ENCODE data around the gene JAKMIP1.

- TF ChIP-seq CTCF (conservative IDR thresholded peaks at IDR 0.05; ENCODE audit: low read length) (no peak), EZH2phosphoT487 (IDR thresholded peaks at IDR 0.05; ENCODE audit: borderline replicate concordance, low read depth, low read length) (no peak)
These were observed 50.2 kb downstream of the JAKMIP1 start for GRCh38 chr4:6150046-6150735.

Data from OCI-LY7 (cell line).